ENCODE measurements around the gene VPS50.

VPS50 gene

GRCh38 chr7:93373537-93373936, 141.4 kb downstream of the VPS50 start:
- Histone ChIP-seq H3K36me3 (ENCODE audit: insufficient read depth, low read length) (no peaks in the 10 kb centered on the region), H3K4me3 (ENCODE audit: low read depth in 1 of 2, low read length in 2 of 2) (no peak overlapping the region), H3K27me3 (ENCODE audit: control insufficient read depth in 1 of 2, insufficient read depth in 2 of 2, low read length in 2 of 2) (no peaks in the 10 kb centered on the region), H3K9me3 (ENCODE audit: low read length) (no peaks in the 10 kb centered on the region), H3K9ac (ENCODE audit: low read length) (no peak overlapping the region), H3K4me1 (ENCODE audit: insufficient read depth, low read length) (no peaks in the 10 kb centered on the region), H3K27ac (ENCODE audit: low read depth, low read length) (no peak overlapping the region)

GRCh38 chr7:93374345-93374940, 142.3 kb downstream of the VPS50 start:
- no peaks in the 10 kb centered on the region for H3K36me3 ChIP-seq (ENCODE audit: insufficient read depth, low read length)
- no peaks in the 10 kb centered on the region for H3K4me1 ChIP-seq (ENCODE audit: insufficient read depth, low read length)
- H3K9ac ChIP-seq (ENCODE audit: low read length) = no peak overlapping the region
- H3K9me3 ChIP-seq (ENCODE audit: low read length) = no peaks in the 10 kb centered on the region
- no peak overlapping the region for H3K27ac ChIP-seq (ENCODE audit: low read depth, low read length)
- H3K27me3 ChIP-seq (ENCODE audit: control insufficient read depth in 1 of 2, insufficient read depth in 2 of 2, low read length in 2 of 2) = no peaks in the 10 kb centered on the region
- no peak overlapping the region for H3K4me3 ChIP-seq (ENCODE audit: low read depth in 1 of 2, low read length in 2 of 2)

- no peaks in the 10 kb centered on the region for H3K36me3 ChIP-seq (ENCODE audit: insufficient read depth, low read length)
- H3K4me3 ChIP-seq (ENCODE audit: low read depth in 1 of 2, low read length in 2 of 2) = no peak overlapping the region
- no peak overlapping the region for H3K9ac ChIP-seq (ENCODE audit: low read length)
- H3K27me3 ChIP-seq (ENCODE audit: control insufficient read depth in 1 of 2, insufficient read depth in 2 of 2, low read length in 2 of 2) = no peaks in the 10 kb centered on the region
- H3K4me1 ChIP-seq (ENCODE audit: insufficient read depth, low read length) = no peaks in the 10 kb centered on the region
- no peak overlapping the region for H3K27ac ChIP-seq (ENCODE audit: low read depth, low read length)
- H3K9me3 ChIP-seq (ENCODE audit: low read length) = no peaks in the 10 kb centered on the region
Observed at GRCh38 chr7:93375603-93376002, 143.4 kb downstream of the VPS50 start.

GRCh38 chr7:93378131-93378760, 146.1 kb downstream of the VPS50 start:
- H3K27ac ChIP-seq (ENCODE audit: low read depth, low read length) = no peak overlapping the region
- no peaks in the 10 kb centered on the region for H3K9me3 ChIP-seq (ENCODE audit: low read length)
- no peaks in the 10 kb centered on the region for H3K36me3 ChIP-seq (ENCODE audit: insufficient read depth, low read length)
- H3K27me3 ChIP-seq (ENCODE audit: control insufficient read depth in 1 of 2, insufficient read depth in 2 of 2, low read length in 2 of 2) = no peaks in the 10 kb centered on the region
- no peaks in the 10 kb centered on the region for H3K4me1 ChIP-seq (ENCODE audit: insufficient read depth, low read length)
- H3K4me3 ChIP-seq (ENCODE audit: low read depth in 1 of 2, low read length in 2 of 2) = no peak overlapping the region
- H3K9ac ChIP-seq (ENCODE audit: low read length) = no peak overlapping the region

- Histone ChIP-seq H3K4me3 (ENCODE audit: low read depth in 1 of 2, low read length in 2 of 2) (no peak overlapping the region), H3K4me1 (ENCODE audit: insufficient read depth, low read length) (no peaks in the 10 kb centered on the region), H3K9me3 (ENCODE audit: low read length) (no peaks in the 10 kb centered on the region), H3K27ac (ENCODE audit: low read depth, low read length) (no peak overlapping the region), H3K27me3 (ENCODE audit: control insufficient read depth in 1 of 2, insufficient read depth in 2 of 2, low read length in 2 of 2) (no peaks in the 10 kb centered on the region), H3K9ac (ENCODE audit: low read length) (no peak overlapping the region), H3K36me3 (ENCODE audit: insufficient read depth, low read length) (no peaks in the 10 kb centered on the region)
Observed at GRCh38 chr7:93382362-93382761, 150.2 kb downstream of the VPS50 start.

- H3K27ac ChIP-seq (ENCODE audit: low read depth, low read length) = no peak overlapping the region
- H3K4me1 ChIP-seq (ENCODE audit: insufficient read depth, low read length) = no peaks in the 10 kb centered on the region
- H3K4me3 ChIP-seq (ENCODE audit: low read depth in 1 of 2, low read length in 2 of 2) = no peak overlapping the region
- H3K9me3 ChIP-seq (ENCODE audit: low read length) = no peaks in the 10 kb centered on the region
- H3K36me3 ChIP-seq (ENCODE audit: insufficient read depth, low read length) = no peaks in the 10 kb centered on the region
- no peak overlapping the region for H3K9ac ChIP-seq (ENCODE audit: low read length)
- no peaks in the 10 kb centered on the region for H3K27me3 ChIP-seq (ENCODE audit: control insufficient read depth in 1 of 2, insufficient read depth in 2 of 2, low read length in 2 of 2)
Observed at GRCh38 chr7:93390660-93391059, 158.5 kb downstream of the VPS50 start.

GRCh38 chr7:93392984-93393383, 160.8 kb downstream of the VPS50 start:
- Histone ChIP-seq H3K4me3 (ENCODE audit: low read depth in 1 of 2, low read length in 2 of 2) (no peak overlapping the region), H3K27ac (ENCODE audit: low read depth, low read length) (no peak overlapping the region), H3K36me3 (ENCODE audit: insufficient read depth, low read length) (no peaks in the 10 kb centered on the region), H3K4me1 (ENCODE audit: insufficient read depth, low read length) (no peaks in the 10 kb centered on the region), H3K9me3 (ENCODE audit: low read length) (no peaks in the 10 kb centered on the region), H3K27me3 (ENCODE audit: control insufficient read depth in 1 of 2, insufficient read depth in 2 of 2, low read length in 2 of 2) (no peaks in the 10 kb centered on the region), H3K9ac (ENCODE audit: low read length) (no peak overlapping the region)

- Histone ChIP-seq H3K9ac (ENCODE audit: low read length) (no peak overlapping the region), H3K9me3 (ENCODE audit: low read length) (no peaks in the 10 kb centered on the region), H3K27me3 (ENCODE audit: control insufficient read depth in 1 of 2, insufficient read depth in 2 of 2, low read length in 2 of 2) (no peaks in the 10 kb centered on the region), H3K4me3 (ENCODE audit: low read depth in 1 of 2, low read length in 2 of 2) (no peak overlapping the region), H3K4me1 (ENCODE audit: insufficient read depth, low read length) (no peaks in the 10 kb centered on the region), H3K27ac (ENCODE audit: low read depth, low read length) (no peak overlapping the region), H3K36me3 (ENCODE audit: insufficient read depth, low read length) (no peaks in the 10 kb centered on the region)
Observed at GRCh38 chr7:93399642-93400041, 167.5 kb downstream of the VPS50 start.

- no peak overlapping the region for H3K27ac ChIP-seq (ENCODE audit: low read depth, low read length)
- no peaks in the 10 kb centered on the region for H3K36me3 ChIP-seq (ENCODE audit: insufficient read depth, low read length)
- H3K9ac ChIP-seq (ENCODE audit: low read length) = no peak overlapping the region
- H3K4me1 ChIP-seq (ENCODE audit: insufficient read depth, low read length) = no peaks in the 10 kb centered on the region
- no peak overlapping the region for H3K4me3 ChIP-seq (ENCODE audit: low read depth in 1 of 2, low read length in 2 of 2)
- no peaks in the 10 kb centered on the region for H3K27me3 ChIP-seq (ENCODE audit: control insufficient read depth in 1 of 2, insufficient read depth in 2 of 2, low read length in 2 of 2)
- no peaks in the 10 kb centered on the region for H3K9me3 ChIP-seq (ENCODE audit: low read length)
Observed at GRCh38 chr7:93402944-93403343, 170.8 kb downstream of the VPS50 start.

- Histone ChIP-seq H3K9ac (ENCODE audit: low read length) (no peak overlapping the region), H3K9me3 (ENCODE audit: low read length) (no peaks in the 10 kb centered on the region), H3K27me3 (ENCODE audit: control insufficient read depth in 1 of 2, insufficient read depth in 2 of 2, low read length in 2 of 2) (no peaks in the 10 kb centered on the region), H3K36me3 (ENCODE audit: insufficient read depth, low read length) (no peaks in the 10 kb centered on the region), H3K4me1 (ENCODE audit: insufficient read depth, low read length) (no peaks in the 10 kb centered on the region), H3K27ac (ENCODE audit: low read depth, low read length) (no peak overlapping the region), H3K4me3 (ENCODE audit: low read depth in 1 of 2, low read length in 2 of 2) (no peak overlapping the region)
Observed at GRCh38 chr7:93407239-93407638, 175.1 kb downstream of the VPS50 start.

GRCh38 chr7:93409324-93409723, 177.2 kb downstream of the VPS50 start:
- Histone ChIP-seq H3K36me3 (ENCODE audit: insufficient read depth, low read length) (no peaks in the 10 kb centered on the region), H3K27ac (ENCODE audit: low read depth, low read length) (no peak overlapping the region), H3K4me3 (ENCODE audit: low read depth in 1 of 2, low read length in 2 of 2) (no peak overlapping the region), H3K9ac (ENCODE audit: low read length) (no peak overlapping the region), H3K4me1 (ENCODE audit: insufficient read depth, low read length) (no peaks in the 10 kb centered on the region), H3K9me3 (ENCODE audit: low read length) (no peaks in the 10 kb centered on the region), H3K27me3 (ENCODE audit: control insufficient read depth in 1 of 2, insufficient read depth in 2 of 2, low read length in 2 of 2) (no peaks in the 10 kb centered on the region)

Data from muscle layer of colon (tissue), 2 donors.